OCI-LY1 (cell line): ENCODE results near the gene RANBP17.

Source experiments
- H2AFZ ChIP-seq: fragments of 200-600 bp; sonication (generic), shearing (Covaris generic); 2 replicates; pipeline ENCODE4 v1.6.0; 2014; ENCODE audit warnings: antibody characterized with exemption, mild to moderate bottlenecking, low read length
- H3F3A ChIP-seq: fragments of 200-600 bp; sonication (generic), shearing (Covaris generic); 2 replicates; pipeline ENCODE4 v1.6.0; 2014; ENCODE audit warnings: mild to moderate bottlenecking, antibody characterized with exemption, low read length, moderate library complexity; ENCODE audit not compliant: insufficient read depth
- H3K27ac ChIP-seq: fragments of 200-600 bp; sonication (generic); 2 replicates; pipeline ENCODE4 v1.5.1; 2014; ENCODE audit warnings: low read length, mixed run types, mild to moderate bottlenecking, low read depth; ENCODE audit not compliant: poor library complexity, severe bottlenecking
- H3K27me3 ChIP-seq: fragments of 200-600 bp; sonication (generic); 2 replicates; pipeline ENCODE4 v1.6.0; 2014; ENCODE audit warnings: antibody characterized with exemption, mild to moderate bottlenecking, low read length, moderate library complexity; ENCODE audit not compliant: insufficient read depth
- H3K36me3 ChIP-seq: fragments of 200-600 bp; sonication (generic); 2 replicates; pipeline ENCODE4 v1.6.1; 2014; ENCODE audit warnings: mild to moderate bottlenecking, antibody characterized with exemption, low read length, moderate library complexity, mixed read lengths; ENCODE audit not compliant: insufficient read depth
- H3K4me1 ChIP-seq: fragments of 200-600 bp; sonication (generic); 2 replicates; pipeline ENCODE4 v1.5.1; 2014; ENCODE audit warnings: mild to moderate bottlenecking, low read length, moderate library complexity; ENCODE audit not compliant: insufficient read depth, severe bottlenecking
- H3K4me2 ChIP-seq: fragments of 200-600 bp; sonication (generic), shearing (Covaris generic); 2 replicates; pipeline ENCODE4 v1.6.1; 2014; ENCODE audit warnings: low read length
- H3K4me3 ChIP-seq: fragments of 200-600 bp; sonication (generic); 2 replicates; pipeline ENCODE4 v1.5.1; 2014; ENCODE audit warnings: low read length, low read depth, mild to moderate bottlenecking, mixed read lengths; ENCODE audit not compliant: poor library complexity, severe bottlenecking
- H3K79me2 ChIP-seq: fragments of 200-600 bp; shearing (Covaris generic); 2 replicates; pipeline ENCODE4 v1.6.1; 2016; ENCODE audit warnings: mixed run types, low read length, mixed read lengths; ENCODE audit not compliant: insufficient read depth
- H3K9ac ChIP-seq: fragments of 200-600 bp; sonication (generic), shearing (Covaris generic); 2 replicates; pipeline ENCODE4 v1.6.1; 2014; ENCODE audit warnings: mild to moderate bottlenecking, low read length, mixed read lengths
- H3K9me2 ChIP-seq: fragments of 200-600 bp; sonication (generic), shearing (Covaris generic); 2 replicates; pipeline ENCODE4 v1.6.1; 2014; ENCODE audit warnings: low read depth, mild to moderate bottlenecking, low read length, mixed read lengths
- H3K9me3 ChIP-seq: fragments of 200-600 bp; shearing (Covaris generic); 2 replicates; pipeline ENCODE4 v1.6.1; 2014; ENCODE audit warnings: low read length, mixed read lengths
- H4K20me1 ChIP-seq: fragments of 200-600 bp; sonication (generic), shearing (Covaris generic); 2 replicates; pipeline ENCODE4 v1.6.0; 2016; ENCODE audit warnings: mild to moderate bottlenecking, low read length; ENCODE audit not compliant: insufficient read depth
- CTCF ChIP-seq: fragments of 200-600 bp; sonication (generic), shearing (Covaris generic); IDR thresholded peaks from 2 replicates; pipeline ENCODE4 v1.5.1; 2017; ENCODE audit warnings: mild to moderate bottlenecking, antibody characterized with exemption, low read length, moderate library complexity, mixed read lengths
- EZH2 ChIP-seq: fragments of 200-600 bp; sonication (generic), shearing (Covaris generic); IDR thresholded peaks from 2 replicates; pipeline ENCODE4 v1.8.0; 2017; ENCODE audit warnings: borderline replicate concordance, mixed run types, mild to moderate bottlenecking, antibody characterized with exemption, low read length, moderate library complexity, mixed read lengths

Gene RANBP17

GRCh38 chr5:171307789-171308452 is 446.1 kb downstream of the RANBP17 start:
- Histone ChIP-seq H4K20me1 (no peaks in the 10 kb centered on the region), H3K27me3 (no peaks in the 10 kb centered on the region), H3K9ac (no peak overlapping the region), H3K27ac (no peak overlapping the region), H3K4me2 (no peak overlapping the region), H3K36me3 (no peaks in the 10 kb centered on the region), H3K9me3 (no peaks in the 10 kb centered on the region), H3K9me2 (no peaks in the 10 kb centered on the region), H3K4me1 (no peaks in the 10 kb centered on the region), H3F3A (no peaks in the 10 kb centered on the region), H2AFZ (no peak overlapping the region), H3K4me3 (no peak overlapping the region), H3K79me2 (no peaks in the 10 kb centered on the region)
- no peak for TF ChIP-seq CTCF
- no peak for TF ChIP-seq EZH2

GRCh38 chr5:171308453-171309275 is 446.8 kb downstream of the RANBP17 start, which contains the start of gene TLX3:
Gene TLX3 (plus strand): TSS chr5:171309248. CDS start chr5:171309366, 118 bp downstream.
- no peak within 1 kb of the TSS for H3K9ac ChIP-seq
- no peaks in the 10 kb centered on the region for H4K20me1 ChIP-seq
- no peaks in the 10 kb centered on the region for H3K27me3 ChIP-seq

More at GRCh38 chr5:171308453-171309275, 446.8 kb downstream of the RANBP17 start, which contains the start of gene TLX3:
- H3K79me2 ChIP-seq = no peaks in the 10 kb centered on the region
- H3K9me2 ChIP-seq = no peaks in the 10 kb centered on the region
- H3K4me3 ChIP-seq = no peak within 1 kb of the TSS
- H3K9me3 ChIP-seq = no peaks in the 10 kb centered on the region
- no peak within 1 kb of the TSS for H3K4me2 ChIP-seq
- no peak within 1 kb of the TSS for H2AFZ ChIP-seq
- no peaks in the 10 kb centered on the region for H3K4me1 ChIP-seq
- H3K36me3 ChIP-seq = no peaks in the 10 kb centered on the region
- no peak within 1 kb of the TSS for H3K27ac ChIP-seq
- TF ChIP-seq CTCF (no peak), EZH2 (no peak)
- H3F3A ChIP-seq = no peaks in the 10 kb centered on the region
